Neutrophil (primary cell): ENCODE data around the gene GRIK4.

ENCODE experiments used
- H3K27ac ChIP-seq: fragments of 200-600 bp; sonication (generic); 2 replicates; pipeline ENCODE4 v1.5.1; 2016; ENCODE audit warnings: mild to moderate bottlenecking, moderate library complexity
- H3K27me3 ChIP-seq: fragments of 200-600 bp; sonication (generic); 2 replicates; pipeline ENCODE4 v1.6.0; 2016; ENCODE audit warnings: mild to moderate bottlenecking
- H3K36me3 ChIP-seq: fragments of 200-600 bp; sonication (generic); 2 replicates; pipeline ENCODE4 v1.5.1; 2017
- H3K4me1 ChIP-seq, 2 experiments: fragments of 200-600 bp in 1 of 2; sonication (generic) in 1 of 2; 1 replicate in 1 of 2; 2 replicates in 1 of 2; pipeline versions ENCODE4 v1.5.1 to v1.6.1; 2013 to 2016; ENCODE audit warnings: low read depth in 1 of 2, low read length in 1 of 2, mild to moderate bottlenecking in 1 of 2, moderate library complexity in 1 of 2; ENCODE audit not compliant: control insufficient read depth in 1 of 2, insufficient read depth in 1 of 2
- H3K4me3 ChIP-seq, 2 experiments: fragments of 200-600 bp in 1 of 2; sonication (generic) in 1 of 2; 1 replicate in 1 of 2; 2 replicates in 1 of 2; pipeline ENCODE4 v1.5.1; 2013 to 2016; ENCODE audit warnings: low read depth in 1 of 2, low read length in 1 of 2, mild to moderate bottlenecking in 1 of 2, moderate library complexity in 1 of 2
- H3K9me3 ChIP-seq: fragments of 200-600 bp; sonication (generic); 2 replicates; pipeline ENCODE4 v1.5.1; 2016
- CTCF ChIP-seq: fragments of 200-600 bp; sonication (generic); IDR thresholded peaks from 2 replicates; pipeline ENCODE4 v1.5.1; 2016; ENCODE audit warnings: antibody characterized with exemption

Gene GRIK4

GRCh38 chr11:120471994-120472393 lies 39.6 kb upstream of the GRIK4 start:
- Histone ChIP-seq H3K27ac (no peak overlapping the region), H3K4me3 (no peak overlapping the region), H3K4me1 (no peaks in the 10 kb centered on the region), H3K36me3 (no peaks in the 10 kb centered on the region), H3K27me3 (peaks cover 20% of the 10 kb centered on the region), H3K9me3 (no peaks in the 10 kb centered on the region)
- no peak for TF ChIP-seq CTCF

GRCh38 chr11:120473503-120473902 lies 38.0 kb upstream of the GRIK4 start:
- Histone ChIP-seq H3K27me3 (peaks cover 25% of the 10 kb centered on the region), H3K36me3 (no peaks in the 10 kb centered on the region), H3K4me1 (no peaks in the 10 kb centered on the region), H3K9me3 (no peaks in the 10 kb centered on the region), H3K27ac (no peak overlapping the region), H3K4me3 (no peak overlapping the region)
- no peak for TF ChIP-seq CTCF

- Histone ChIP-seq H3K27me3 (peaks cover 19% of the 10 kb centered on the region), H3K9me3 (no peaks in the 10 kb centered on the region), H3K36me3 (no peaks in the 10 kb centered on the region), H3K4me1 (no peaks in the 10 kb centered on the region), H3K27ac (no peak overlapping the region), H3K4me3 (no peak overlapping the region)
- no peak for TF ChIP-seq CTCF
These were observed 29.4 kb upstream of the GRIK4 start for GRCh38 chr11:120482149-120482548.

- TF ChIP-seq CTCF = no peak
- Histone ChIP-seq H3K9me3 (no peaks in the 10 kb centered on the region), H3K27me3 (peaks cover 37% of the 10 kb centered on the region), H3K4me3 (no peak overlapping the region), H3K36me3 (no peaks in the 10 kb centered on the region), H3K4me1 (no peaks in the 10 kb centered on the region), H3K27ac (no peak overlapping the region)
These were observed 26.8 kb upstream of the GRIK4 start for GRCh38 chr11:120484722-120485121.

GRCh38 chr11:120486138-120486537 lies 25.4 kb upstream of the GRIK4 start:
- Histone ChIP-seq H3K27ac (no peak overlapping the region), H3K4me3 (no peak overlapping the region), H3K4me1 (no peaks in the 10 kb centered on the region), H3K9me3 (no peaks in the 10 kb centered on the region), H3K27me3 (peaks cover 47% of the 10 kb centered on the region), H3K36me3 (no peaks in the 10 kb centered on the region)
- no peak for TF ChIP-seq CTCF

- no peaks in the 10 kb centered on the region for H3K4me1 ChIP-seq
- H3K36me3 ChIP-seq = no peaks in the 10 kb centered on the region
- no peak for TF ChIP-seq CTCF
- no peak overlapping the region for H3K4me3 ChIP-seq
- H3K27me3 ChIP-seq = peaks cover 57% of the 10 kb centered on the region
- H3K9me3 ChIP-seq = no peaks in the 10 kb centered on the region
- no peak overlapping the region for H3K27ac ChIP-seq
These were observed 21.7 kb upstream of the GRIK4 start for GRCh38 chr11:120489799-120490198.
